SH-SY5Y (cell line): ENCODE results near the gene DARS1.

ENCODE experiments used
- GATA2 ChIP-seq: IDR thresholded peaks from 2 replicates; pipeline ENCODE4 v1.6.1; 2011; ENCODE audit warnings: mild to moderate bottlenecking, low read depth, low read length
- GATA3 ChIP-seq: IDR thresholded peaks from 2 replicates; pipeline ENCODE4 v1.6.1; 2011; ENCODE audit warnings: low read depth, mild to moderate bottlenecking, low read length, moderate library complexity

GRCh38 chr2:135975702-135976101, 9.7 kb downstream of the DARS1 start:
- TF ChIP-seq GATA2: no peak
- TF ChIP-seq GATA3: no peak
